ENCODE measurements around the gene RNU6-7.

Gene RNU6-7

DNA sequence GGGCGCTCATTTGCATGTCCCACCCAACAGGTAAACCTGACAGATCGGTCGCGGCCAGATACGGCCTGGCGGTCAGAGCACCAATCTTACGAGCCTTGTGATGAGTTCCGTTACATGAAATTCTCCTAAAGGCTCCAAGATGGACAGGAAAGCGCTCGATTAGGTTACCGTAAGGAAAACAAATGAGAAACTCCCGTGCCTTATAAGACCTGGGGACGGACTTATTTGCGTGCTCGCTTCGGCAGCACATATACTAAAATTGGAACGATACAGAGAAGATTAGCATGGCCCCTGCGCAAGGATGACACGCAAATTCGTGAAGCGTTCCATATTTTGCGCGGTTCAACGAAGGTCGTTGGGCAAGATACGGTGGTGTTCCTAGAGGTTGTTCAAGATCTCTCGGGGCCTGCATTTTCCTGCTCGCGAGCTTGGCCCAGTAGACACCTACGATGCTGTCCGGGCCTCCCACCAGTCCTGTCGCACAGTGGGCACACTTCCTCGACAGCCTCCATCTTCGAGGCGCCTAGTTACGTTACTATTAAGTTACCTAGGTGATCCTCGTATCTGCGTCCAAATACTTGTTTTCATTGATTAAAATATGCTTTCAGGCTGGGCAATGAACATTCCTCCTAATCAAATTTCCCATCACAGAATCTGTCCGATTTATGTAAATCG is at the start of gene RNU6-7:
TSS of gene RNU6-7 (plus strand) at position 230 of the 675 bp plus-strand sequence.
- no peak for DNase-seq

DNA sequence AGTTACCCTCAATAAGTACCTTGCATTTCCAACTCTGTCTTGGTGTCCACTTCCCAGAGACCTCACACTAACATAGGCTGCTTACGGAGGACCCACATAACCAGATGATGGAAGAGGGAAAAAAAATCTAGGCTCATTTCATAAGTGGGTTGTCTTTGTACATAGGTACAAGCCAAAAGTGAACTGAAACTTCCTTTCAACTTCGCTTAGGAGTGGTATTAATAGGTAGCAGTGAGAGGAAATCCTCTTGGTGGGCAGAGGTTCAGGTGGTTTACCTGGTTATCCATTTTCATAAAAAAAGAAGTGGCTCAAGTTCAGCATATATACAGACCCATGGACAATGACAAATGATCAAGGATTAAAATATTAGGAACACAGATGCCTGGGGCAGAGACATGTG is 35.8 kb upstream of the RNU6-7 start:
- DNase-seq = no peak

DNA sequence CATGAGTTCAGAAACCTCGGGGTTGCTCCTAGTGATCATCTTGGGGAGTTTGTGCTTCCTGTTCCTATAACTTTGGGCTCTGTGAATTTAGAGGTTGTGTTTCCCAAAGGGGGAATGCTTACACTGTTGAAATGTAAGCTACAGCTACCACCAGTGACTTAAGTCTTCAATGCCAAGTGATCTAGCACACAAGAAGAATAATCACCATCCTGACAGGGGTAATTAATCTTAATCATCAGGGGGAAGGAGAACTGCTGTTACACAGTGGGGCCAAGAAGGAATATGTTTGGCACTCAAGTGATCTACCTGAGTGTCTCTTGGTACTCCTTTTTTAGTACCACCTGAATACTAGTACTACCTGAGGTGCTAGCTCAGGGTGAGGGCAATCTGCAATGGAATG is 34.9 kb upstream of the RNU6-7 start:
- no peak for DNase-seq

DNA sequence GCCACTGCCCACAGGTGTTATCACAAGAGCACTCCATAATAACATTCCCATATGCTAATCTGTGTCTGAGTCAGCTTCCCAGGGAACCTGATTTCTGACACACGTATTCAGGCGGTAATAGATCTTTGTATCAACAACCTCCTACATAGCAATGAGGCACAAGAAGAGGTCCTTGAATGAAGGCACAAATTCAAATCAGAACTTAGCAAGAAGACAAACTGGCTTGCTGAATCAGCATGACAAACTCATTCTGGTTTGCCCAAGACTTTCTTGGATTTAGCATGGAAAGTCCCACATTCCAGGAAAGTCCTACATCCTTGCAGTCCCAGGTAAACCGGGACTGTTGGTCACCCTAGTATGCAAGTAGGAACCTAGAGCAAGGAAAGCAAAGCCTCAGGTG is 33.9 kb upstream of the RNU6-7 start:
- DNase-seq = no peak

DNA sequence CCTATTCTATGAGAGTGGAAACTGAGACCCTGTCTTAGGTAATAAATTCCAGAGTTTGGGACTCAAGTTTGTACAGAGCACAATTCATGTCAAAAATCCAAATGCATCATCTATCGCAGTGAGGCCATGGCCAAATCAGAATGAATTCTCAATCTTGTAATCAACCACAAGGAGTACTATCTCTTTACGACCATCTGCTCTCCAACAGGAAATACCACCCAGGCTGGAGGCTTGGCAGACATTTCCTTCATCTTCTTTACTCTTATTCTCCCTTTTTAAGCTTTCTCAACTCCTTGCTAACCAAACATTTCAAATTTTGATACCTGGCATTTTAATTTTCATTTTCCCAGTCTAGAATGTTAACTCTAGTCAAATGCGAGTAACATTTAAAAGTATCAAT is 32.7 kb upstream of the RNU6-7 start:
- DNase-seq = no peak

DNA sequence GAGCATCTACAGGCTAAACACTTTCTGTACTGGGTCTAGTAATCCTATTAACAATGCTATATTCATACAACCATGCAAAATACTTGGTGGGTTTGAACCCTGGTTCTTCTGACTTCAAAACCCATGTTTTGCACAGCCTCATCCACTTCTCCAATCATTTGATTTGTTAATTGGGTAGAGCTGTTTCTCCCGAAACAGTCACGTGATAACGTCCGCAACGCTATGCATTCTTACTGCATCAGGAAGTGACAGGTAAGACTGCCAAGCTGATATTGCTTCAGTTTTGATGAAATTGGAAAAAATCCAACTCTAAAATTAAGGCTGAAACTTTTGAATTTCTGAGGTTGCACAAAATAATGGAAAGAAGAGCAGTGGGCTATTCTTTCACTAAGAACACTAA is 30.4 kb upstream of the RNU6-7 start:
- DNase-seq = no peak

DNA sequence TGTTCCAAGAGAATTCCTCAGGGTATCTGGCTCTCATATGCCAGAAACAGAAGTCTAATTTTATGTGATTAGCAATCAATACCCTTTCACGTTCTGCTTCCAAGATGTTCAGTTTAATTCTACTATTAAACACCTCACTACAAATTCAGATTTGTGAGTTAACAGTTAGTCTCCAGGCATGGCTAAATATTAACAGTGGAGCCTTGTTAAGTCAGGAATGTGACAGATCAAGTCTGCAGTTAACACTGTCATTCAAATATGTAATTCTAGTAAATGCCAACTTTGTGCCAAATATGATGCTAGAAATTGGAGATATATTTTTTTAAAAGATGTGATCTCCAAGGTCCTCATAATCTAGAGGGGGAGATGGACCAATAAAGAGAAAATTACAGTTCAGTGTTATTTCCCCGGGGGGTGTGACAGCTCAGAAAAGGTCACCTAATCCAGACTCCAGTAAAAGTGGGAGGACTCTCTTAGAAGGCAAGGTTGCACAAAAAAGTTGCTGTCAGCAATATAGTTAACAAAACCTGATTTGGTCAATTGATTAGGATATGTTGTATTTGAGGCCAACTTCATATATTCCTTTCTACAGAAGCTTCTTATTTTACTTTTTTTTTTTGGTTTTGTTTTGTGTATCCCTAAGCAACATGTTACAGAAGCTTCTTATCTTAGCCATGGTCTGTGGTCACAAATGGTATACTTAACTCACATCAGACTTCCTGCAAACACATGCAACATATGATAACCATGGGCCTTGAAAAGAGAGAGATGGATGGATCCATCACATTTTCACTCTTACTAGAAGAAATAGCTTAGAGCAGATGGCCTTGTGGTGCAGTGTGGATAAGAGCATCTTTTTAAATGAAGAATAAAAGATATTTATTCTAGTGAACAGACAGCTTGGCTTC is 18.4 kb upstream of the RNU6-7 start:
- no peak for DNase-seq

DNA sequence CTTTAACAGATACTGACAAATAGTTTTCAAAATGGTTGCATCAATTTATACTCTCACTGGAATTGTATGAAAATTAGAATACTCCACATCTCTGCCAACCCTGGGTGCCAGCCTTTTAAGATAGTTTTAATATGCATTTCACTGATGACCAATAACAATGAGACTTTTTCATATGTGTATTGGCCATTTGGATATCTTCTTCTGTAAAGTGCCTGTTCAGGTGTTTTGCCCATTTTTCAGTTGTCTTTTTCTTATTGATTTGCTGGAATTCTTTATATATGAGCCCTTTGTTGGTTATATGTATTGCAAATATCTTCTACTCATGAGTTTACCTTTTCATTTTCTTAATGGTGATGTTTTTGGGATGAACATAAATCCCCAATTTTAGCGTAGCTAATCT is 16.7 kb upstream of the RNU6-7 start:
- DNase-seq = no peak

DNA sequence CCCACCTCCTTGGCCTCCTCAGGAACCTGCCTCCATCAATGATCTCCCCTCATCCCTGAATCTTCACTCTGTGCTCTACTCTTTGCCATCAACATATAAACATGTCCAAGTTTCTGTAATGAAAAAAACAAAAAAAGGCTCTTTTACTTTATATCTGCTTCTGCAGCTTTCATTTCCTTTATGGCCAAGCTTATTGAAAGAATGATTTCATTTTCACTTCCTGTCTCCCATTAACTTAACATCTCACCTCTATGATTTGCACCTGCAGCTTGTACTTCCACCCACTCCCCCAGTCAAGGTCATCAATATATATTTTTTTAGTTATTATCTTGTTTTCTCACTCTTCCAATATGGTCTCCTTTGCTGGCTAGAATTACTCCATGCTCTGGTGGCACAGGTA is 15.6 kb upstream of the RNU6-7 start:
- DNase-seq = no peak

DNA sequence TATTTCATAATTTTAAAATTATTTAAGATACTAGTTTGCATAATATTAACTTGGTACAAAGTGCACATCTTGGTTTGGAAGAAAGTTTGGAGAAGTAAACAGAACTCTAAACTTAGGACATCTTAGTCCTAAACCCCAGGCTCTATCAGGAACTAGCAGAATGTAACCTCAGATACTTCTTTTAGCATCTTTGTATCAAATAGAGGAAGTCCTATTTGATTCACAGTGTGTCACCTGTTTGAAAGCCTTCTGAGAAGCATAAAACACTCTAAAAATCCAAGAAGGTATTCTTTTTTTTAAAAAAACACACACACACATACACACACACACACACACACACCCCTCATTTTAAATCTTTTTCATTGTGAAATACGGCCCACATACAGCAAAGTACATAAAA is 12.0 kb upstream of the RNU6-7 start:
- DNase-seq = no peak

DNA sequence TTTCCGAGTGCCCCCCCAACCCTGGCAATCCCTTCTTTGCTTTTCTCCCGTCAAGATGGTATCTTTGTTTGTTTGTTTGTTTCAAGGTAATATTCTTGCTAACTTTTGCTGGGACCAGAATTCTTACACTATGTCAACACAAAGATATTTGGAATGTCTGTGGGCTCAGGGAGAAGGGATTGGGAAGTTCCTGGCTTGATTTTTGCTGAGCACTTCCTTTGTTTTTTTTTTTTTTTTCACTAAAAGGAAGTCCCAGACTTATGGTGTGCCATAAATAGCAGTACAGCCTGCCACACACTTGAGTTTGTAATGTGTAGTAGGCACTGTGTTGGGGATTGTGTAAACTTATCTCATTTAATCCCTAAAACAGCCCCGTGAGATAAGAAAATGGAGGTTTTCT is 11.2 kb upstream of the RNU6-7 start:
- no peak for DNase-seq

DNA sequence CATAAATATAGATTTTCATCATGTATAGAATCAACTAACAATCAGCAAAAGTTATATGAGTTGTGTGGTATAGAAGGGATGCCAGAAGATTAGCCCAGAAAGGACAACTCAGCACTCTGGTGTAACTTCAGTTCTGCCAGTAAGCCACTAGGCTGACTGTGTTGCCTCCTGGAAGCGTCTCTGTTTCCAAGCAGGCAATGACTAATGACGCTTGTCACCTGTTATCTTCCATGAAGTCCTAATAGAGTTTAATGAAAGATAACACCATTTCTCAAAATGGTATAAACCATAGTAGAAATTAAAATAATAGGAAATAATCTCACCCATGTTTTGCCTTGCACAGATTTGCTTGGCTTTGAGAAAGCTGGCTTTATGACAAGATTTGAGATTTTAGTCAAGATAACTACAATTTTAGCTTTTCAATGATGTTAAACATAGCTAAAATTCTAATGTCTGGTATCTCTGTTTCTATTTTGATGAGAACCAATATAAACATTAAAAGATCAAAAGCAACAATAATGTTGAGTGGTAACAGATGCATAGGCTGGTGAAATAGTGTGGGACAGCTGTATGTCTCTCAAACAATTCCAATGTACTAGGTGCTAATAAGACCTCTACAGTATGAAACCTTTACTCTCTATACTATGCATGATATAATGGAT is 9.0 kb upstream of the RNU6-7 start:
- no peak for DNase-seq

DNA sequence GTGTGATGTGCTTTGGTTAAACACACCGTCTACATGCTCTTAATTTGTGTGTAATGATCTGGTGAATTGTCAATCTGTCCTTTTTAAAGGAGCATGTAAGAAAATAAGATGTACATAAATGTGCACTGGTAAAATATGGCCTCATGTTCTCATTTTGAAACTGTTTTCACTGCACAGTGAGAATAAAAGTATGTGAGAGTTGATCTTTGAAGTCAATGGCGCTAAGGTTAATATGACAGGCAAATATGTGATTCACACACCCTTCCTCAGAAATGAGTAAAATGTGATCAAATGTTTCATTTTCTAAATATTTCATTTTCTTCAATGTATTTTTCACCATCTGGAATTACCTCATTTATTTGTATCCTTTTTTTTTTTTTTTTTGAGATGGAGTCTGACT is 8.3 kb upstream of the RNU6-7 start:
- no peak for DNase-seq

DNA sequence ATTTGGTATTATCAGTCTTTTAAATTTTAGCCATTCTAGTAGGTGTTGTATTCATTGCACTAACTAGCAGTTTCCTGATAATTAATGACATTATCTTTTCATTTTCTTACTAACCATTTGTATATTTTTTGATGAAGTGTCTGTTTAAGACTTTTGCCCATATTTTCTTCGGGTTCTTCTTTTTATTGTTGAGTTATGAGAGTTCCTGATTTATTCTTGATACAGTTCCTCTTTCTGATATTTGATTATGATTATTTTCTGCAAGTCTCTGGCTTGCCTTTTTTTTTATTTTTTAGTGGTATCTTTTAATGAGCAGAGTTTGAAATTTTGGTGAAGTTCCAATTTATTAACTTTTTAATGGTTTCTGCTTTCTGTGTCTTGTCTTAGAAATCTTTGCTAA is 6.2 kb upstream of the RNU6-7 start:
- no peak for DNase-seq

DNA sequence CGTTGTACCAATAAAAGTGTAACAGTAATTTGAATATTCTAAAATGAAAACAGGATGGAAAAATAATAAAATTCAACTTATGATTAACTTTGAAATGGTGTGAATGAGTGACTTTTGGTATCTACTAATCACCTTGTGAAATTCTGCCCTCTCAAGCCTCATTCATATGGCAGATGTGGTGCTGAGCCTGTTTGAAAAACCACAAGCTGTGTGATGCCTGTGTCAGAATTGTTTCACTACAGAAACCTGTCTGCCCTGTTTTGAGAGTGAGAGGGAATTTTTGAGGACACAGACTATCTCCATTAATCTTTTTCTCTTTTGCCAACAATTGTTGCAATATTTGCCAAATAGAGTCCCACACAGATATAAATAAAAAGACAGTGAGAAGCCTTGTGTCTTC is 3.9 kb upstream of the RNU6-7 start:
- DNase-seq = no peak

DNA sequence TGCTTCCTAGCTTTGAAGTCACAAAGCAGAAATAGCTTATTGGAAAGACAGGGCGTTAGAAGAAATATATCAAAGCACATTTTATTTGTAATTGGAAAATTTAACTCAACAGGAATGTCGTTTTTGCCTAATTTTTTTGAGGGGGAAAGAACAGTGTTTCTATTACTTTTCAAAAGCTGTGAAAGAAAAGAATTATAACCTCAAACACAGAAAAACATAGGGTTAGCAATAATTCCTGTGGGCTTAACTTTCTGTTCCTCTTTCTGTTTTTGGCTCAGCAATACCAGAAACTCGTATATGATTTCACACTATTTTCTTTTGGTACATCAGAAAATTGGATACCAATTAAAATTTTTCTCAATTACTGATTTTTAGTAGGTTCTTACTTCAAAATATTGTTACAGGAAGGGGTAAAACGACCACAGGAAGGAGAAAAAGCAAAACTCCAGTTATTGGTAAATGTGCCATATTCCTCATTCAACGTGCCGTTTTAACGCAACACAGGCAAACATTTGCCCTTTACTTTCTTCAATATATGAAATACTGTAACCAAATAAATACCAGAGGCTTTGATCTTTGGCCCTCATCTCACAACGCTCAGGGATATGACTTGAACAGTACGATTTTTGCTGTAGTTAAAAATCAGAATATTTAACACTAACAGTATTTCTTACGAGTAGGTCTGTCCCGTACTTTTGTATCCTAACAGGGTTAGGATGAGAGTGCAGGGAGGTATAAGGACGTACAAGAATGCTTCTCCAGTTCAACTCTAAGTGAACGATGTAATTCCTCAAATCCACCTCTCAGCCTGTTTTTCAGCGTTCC is 1.3 kb upstream of the RNU6-7 start:
- no peak for DNase-seq

DNA sequence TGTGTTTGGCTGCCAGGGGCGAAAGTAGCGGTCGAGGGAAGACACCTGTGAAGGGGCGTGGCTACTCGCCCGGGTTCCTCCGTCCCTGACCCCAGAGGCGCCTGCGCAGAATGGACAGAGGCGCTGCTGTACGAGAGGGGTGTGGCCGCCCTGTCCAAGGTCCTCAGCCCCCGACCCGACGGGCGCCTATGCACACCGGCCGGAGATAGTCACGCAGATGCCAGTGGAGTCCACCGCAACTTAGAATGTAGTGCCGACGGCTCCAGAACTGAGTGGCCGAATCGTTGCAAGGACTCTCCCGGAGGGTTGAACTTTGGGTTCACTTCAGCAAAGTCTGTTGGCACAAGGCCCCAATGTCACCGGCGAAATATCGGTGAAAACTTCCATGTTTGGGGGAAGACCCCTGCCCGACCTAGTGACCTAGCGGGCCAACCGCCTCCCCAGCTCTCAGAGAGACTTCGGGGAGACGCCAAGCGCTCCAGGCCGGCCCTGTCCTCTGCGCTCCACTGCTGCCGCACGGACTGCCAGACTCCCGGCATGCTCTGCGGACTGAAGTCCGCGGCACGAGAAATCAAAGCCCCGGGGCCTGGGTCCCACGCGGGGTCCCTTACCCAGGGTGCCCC is 541 bp upstream of the RNU6-7 start:
- peak; percentile 52 for DNase-seq

DNA sequence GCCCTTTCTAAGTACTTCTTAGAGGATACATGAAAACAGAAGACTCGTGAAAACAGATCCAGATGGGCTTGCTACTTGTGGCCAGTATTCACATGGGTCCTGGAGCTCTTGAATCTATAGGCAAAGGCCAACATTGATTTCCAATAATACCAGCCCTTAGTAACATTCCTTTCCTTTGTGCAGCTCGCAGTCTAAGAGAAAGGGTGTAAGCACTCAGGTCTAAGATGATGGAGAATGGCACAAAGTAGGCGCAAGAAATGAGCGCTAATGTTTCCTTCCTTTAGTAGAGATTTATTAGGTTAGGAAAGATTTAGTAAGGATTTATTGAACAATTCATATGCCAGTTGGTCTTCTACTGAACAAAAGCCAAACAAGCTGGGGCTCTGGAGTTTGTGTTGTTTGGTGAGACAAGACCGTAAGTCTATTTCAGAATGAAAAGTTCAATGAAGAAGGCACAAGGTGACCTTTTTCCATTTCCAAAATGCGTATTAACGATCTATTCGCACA is 699 bp downstream of the RNU6-7 start:
- DNase-seq = no peak

DNA sequence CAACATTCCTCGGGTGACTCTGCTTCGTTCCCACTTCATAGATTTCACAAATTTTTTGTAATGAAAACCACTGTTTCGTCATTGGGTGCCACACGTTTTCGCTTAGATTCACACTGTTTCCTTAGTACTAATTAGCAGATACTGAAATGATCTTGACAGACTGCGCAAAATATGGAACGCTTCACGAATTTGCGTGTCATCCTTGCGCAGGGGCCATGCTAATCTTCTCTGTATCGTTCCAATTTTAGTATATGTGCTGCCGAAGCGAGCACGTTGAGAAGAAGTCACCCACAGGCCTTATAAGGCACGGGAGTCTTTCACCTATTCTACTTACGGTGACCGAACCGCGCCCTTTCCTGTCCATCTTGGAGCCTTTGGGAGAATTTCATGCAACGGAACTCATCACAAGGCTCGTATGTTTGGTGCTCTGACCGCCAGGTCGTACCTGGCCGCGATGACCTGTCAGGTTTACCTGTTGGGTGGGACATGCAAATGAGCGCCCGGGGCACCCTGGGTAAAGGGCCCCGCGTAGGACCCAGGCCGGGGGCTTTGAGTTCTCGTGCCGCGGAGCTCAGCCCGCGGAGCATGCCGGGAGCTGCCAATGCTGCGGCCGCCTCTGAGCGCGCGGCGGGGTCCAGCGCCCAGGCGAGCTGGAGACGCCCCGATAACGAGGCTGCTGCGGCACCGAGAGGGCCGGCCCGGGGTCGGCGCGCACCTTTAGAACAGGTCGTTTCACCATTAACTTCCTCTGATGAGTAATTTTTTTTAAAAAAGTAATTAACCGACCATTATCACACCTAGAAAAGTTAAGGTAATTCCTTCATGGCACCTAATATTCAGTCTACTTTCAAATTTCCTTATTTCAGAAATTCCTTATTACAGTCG is 1.4 kb downstream of the RNU6-7 start, which contains the start of gene RNU6-8:
TSS of gene RNU6-8 (minus strand) at position 272 of the 885 bp plus-strand sequence.
- DNase-seq = peak; percentile 81

DNA sequence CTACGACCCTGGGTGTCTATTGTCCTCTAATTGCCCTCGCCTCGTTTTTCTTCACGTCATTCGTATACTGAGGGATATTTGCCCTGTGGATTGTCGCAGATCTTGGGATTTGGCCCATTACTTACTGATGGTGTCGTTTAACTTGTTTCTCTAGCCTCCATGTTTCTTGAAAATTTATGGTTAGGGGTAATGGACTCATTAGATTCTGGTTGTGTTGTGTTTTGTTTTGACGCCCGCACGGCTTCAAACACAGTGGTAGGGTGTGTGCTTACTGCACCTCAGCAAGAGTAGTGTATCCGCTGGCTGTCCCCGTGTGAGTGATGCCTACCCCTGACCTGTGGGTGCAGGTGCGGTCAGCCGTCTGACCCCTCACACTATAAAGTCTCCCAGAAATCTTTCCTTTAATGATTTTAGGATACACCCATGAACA is 2.1 kb downstream of the RNU6-7 start:
- DNase-seq = no peak

DNA sequence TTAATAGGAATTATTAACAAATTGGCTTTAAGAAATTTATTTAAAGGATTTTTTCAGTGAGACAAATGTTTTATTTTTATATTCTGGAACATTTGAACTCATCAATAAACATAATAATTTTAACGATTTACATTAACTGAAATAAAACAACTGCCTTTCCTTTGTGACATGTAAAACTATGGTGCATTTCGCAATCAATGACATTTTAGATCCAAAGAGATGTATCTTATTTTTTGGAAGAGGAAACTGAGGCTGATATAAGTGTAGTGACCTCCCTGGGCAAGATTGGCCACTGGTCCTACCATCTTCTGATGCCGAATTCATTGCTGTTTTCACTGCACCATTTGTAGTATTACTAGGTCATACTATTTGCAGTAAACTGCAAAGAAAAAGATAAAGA is 3.7 kb downstream of the RNU6-7 start:
- no peak for DNase-seq
